D721Med (cell line): Measurements from ENCODE around the gene NUMA1.

ENCODE experiments used
- DNase-seq: peaks from one replicate; pipeline ENCODE4 v3.0.0; 2011; ENCODE audit warnings: low spot score; ENCODE audit not compliant: insufficient read length
- FAIRE-seq: peaks from 2 replicates; lab custom pipeline; 2011; peaks lifted over from hg19 to GRCh38; lab: Jason Lieb, UNC
- TF ChIP-seq, protein P1 (sequence below): IDR thresholded peaks from 2 replicates; pipeline ENCODE4 v1.5.1; 2012; ENCODE audit warnings: mild to moderate bottlenecking, control low read depth; ENCODE audit not compliant: insufficient read depth; ENCODE audit errors: missing control alignments

NUMA1 gene

DNA sequence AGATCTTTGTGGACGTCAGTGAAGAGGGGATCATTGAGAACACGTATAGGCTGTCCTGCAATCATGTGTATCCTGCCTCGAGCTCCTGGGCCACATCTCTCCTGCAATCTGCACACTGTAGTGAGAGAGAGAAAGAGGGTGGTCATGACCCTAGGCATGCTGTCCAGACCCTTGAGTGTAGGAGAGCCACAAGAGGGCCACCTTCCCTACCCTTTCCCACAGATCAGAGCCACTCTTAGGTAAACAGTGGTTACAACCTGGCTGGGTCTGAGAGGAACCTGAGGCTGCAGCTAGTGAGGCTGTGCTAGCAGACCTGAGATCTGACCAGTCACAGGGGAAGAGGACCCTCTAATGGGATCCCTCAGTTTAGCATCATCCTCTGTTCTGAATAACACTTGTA is 85.6 kb downstream of the NUMA1 start:
- TF ChIP-seq, protein P1, sequence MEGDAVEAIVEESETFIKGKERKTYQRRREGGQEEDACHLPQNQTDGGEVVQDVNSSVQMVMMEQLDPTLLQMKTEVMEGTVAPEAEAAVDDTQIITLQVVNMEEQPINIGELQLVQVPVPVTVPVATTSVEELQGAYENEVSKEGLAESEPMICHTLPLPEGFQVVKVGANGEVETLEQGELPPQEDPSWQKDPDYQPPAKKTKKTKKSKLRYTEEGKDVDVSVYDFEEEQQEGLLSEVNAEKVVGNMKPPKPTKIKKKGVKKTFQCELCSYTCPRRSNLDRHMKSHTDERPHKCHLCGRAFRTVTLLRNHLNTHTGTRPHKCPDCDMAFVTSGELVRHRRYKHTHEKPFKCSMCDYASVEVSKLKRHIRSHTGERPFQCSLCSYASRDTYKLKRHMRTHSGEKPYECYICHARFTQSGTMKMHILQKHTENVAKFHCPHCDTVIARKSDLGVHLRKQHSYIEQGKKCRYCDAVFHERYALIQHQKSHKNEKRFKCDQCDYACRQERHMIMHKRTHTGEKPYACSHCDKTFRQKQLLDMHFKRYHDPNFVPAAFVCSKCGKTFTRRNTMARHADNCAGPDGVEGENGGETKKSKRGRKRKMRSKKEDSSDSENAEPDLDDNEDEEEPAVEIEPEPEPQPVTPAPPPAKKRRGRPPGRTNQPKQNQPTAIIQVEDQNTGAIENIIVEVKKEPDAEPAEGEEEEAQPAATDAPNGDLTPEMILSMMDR: no peak
- no peak for FAIRE-seq
- no peak for DNase-seq

DNA sequence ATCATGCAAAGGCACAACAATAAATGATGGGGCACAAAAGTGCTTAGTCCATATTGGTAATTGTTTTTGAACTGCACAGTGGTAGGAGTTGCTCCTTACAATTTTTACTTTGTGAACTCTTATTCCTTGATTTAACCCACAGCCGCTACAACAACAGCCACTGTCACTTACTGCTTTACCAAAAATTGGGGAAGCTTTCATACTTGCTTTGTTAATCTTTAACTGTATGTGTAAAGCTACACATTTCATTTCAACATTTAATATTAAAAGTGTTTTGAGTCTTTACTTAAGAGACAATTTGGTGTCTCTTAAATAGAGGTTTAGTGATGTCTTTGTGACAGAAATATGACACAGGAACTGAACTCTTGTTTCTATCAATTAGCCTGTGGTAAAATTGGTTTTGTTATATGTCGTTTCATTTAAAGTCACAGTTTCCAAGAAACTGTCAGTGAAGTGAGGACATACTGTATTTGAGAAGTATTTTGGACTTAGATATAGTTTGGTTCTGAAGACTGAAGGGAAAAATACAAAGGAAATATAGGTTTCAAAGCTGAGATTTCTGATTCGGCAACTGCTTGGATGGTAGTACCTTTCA is 88.1 kb downstream of the NUMA1 start:
- TF ChIP-seq, protein P1: no peak
- DNase-seq (no peak), FAIRE-seq (no peak)

DNA sequence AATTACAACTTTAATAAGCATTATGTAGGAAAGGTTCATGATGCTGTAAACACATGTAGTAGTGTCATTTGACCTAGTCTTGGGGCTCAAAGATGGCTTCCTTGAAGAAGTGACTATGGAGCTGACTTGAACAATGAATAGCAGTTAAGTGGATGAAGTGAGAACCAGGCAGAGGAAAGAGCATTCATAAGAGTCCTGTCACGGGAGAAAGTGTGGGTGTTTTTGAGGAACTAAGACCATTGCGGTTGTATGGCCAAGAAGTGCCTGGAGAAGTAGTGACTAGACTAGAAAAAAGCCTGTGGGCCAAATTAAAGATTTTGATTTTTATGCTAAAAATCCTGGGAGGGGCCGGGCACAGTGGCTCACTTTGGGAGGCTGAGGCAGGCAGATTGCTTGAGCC is 88.8 kb downstream of the NUMA1 start:
- DNase-seq (no peak), FAIRE-seq (no peak)
- TF ChIP-seq, protein P1: no peak

DNA sequence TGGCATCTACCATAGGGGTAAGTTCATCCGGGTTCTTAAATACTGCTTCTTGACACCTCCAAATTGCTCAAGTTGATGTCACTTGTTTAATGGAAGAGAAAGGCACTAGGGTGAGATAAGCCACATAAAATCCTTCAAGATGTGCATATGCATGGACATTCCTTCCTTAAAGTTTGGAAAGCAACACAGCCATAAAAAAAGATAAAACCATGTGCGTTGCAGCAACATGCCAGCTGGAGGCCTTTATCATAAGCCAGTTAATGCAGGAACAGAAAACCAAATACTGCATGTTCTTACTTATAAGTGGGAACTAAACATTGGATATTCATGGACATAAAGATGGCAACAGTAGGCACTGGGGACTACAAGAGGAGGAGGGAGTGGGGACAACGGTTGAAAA is 89.6 kb downstream of the NUMA1 start:
- DNase-seq: no peak
- FAIRE-seq: no peak
- TF ChIP-seq, protein P1: no peak

DNA sequence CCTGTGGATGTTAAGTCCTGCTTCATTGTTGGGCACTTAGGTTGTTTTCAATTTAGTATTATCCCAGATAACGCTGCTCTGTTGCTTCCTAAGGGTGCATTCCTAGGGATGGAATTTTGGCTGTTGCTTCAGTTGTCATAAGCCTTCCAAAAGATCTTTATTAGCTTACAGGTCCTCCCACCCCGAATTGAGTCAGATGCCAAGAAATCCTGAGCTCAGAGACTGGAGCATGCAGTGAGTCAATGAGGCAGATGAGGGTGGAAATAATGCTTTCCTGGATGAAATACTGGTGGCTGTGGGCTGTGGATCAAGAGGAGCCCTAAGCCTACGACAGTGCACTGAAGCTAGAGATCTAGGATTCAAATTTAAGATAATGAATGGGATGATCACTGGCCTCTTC is 92.3 kb downstream of the NUMA1 start:
- TF ChIP-seq, protein P1: no peak
- FAIRE-seq (no peak), DNase-seq (no peak)

DNA sequence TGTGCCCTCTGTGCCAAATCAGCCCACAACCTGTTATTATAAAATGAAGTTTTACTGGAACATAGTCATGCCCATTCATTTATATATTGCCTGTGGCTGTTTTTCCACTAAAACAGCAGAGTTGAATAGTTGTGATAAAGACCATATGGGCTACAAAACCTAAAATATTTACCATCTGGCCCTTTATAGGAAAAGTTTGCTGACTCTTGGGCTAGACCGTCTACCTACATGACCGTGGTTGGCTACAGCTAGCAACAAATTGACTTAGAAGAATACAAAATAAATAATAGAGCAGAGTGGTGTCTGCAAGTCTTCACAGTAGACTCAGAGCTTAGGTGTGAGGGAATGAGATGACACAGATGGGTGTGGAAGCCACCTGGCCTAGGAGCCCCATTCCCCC is 92.8 kb downstream of the NUMA1 start:
- no peak for FAIRE-seq
- no peak for DNase-seq
- TF ChIP-seq, protein P1: no peak

DNA sequence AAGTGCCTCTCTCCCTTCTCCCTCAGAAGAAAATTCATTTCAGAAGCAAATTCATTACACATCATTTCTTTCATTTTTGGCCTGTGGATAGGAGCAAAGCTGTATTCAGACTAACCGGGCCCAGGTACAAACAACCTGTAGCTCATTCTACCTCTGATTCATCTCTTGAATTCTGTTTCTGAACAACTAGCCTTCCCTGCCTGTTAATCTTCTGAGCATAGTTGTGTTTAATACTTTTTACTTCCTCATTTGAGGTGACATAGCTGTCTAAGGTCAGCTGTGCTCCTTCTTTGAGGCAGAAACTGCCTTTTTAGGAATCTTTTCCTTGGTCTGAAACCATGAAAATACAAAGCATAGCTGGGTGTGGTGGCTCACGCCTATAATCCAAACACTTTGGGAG is 94.2 kb downstream of the NUMA1 start:
- TF ChIP-seq, protein P1: no peak
- FAIRE-seq (no peak), DNase-seq (no peak)
